Chondrocyte (in vitro differentiated cells): ENCODE measurements around the gene LKAAEAR1. TPM values are rescaled to one million over a fixed set of nuclear protein-coding genes. Genes with fewer than 3 reads are reported as not detected.
A peak's percentile ranks its signal among the peaks of the same experiment; 100 is the strongest.

ENCODE experiments used
- DNase-seq: peaks from one replicate; pipeline ENCODE4 v3.0.0; 2021; ENCODE audit warnings: mixed read lengths, low spot score
- H3K27ac Mint-ChIP-seq: one replicate; pipeline ENCODE4 v1.8.0; 2021; ENCODE audit warnings: mild to moderate bottlenecking, moderate library complexity, mixed read lengths; ENCODE audit not compliant: unreplicated experiment
- H3K27me3 Mint-ChIP-seq: 2 replicates; pipeline ENCODE4 v1.8.0; 2021; ENCODE audit warnings: low read depth, mixed read lengths
- H3K36me3 Mint-ChIP-seq: 2 replicates; pipeline ENCODE4 v1.8.0; 2021; ENCODE audit warnings: low read depth, mixed read lengths
- H3K4me1 Mint-ChIP-seq: 2 replicates; pipeline ENCODE4 v1.8.0; 2021; ENCODE audit warnings: low read depth, mild to moderate bottlenecking, mixed read lengths
- H3K4me3 Mint-ChIP-seq: one replicate; pipeline ENCODE4 v1.8.0; 2021; ENCODE audit warnings: mild to moderate bottlenecking, moderate library complexity, mixed read lengths; ENCODE audit not compliant: unreplicated experiment
- H3K9me3 Mint-ChIP-seq: 2 replicates; pipeline ENCODE4 v1.8.0; 2021; ENCODE audit warnings: low read depth, mixed read lengths
- CTCF ChIP-seq: fragments of 200-600 bp; sonication (generic); IDR thresholded peaks from 2 replicates; pipeline ENCODE4 v1.5.0; 2021; ENCODE audit warnings: antibody characterized with exemption, mild to moderate bottlenecking, moderate library complexity
- total RNA-seq: library from RNA; stranded (reverse); gene quantifications from 3 replicates; pipeline ENCODE4 v1.2.1, GENCODE V29; 2021

LKAAEAR1 gene
- total RNA-seq, 1 donor from 2014 or later = 0.55 TPM

- peaks cover 28% of the 10 kb centered on the region for H3K4me1 Mint-ChIP-seq
- TF ChIP-seq CTCF = no peak
- no peaks in the 10 kb centered on the region for H3K36me3 Mint-ChIP-seq
- H3K27ac Mint-ChIP-seq = no peak overlapping the region
- no peak overlapping the region for H3K4me3 Mint-ChIP-seq
- peaks cover 1% of the 10 kb centered on the region for H3K27me3 Mint-ChIP-seq
- H3K9me3 Mint-ChIP-seq = no peaks in the 10 kb centered on the region
- DNase-seq = no peak
Observed at GRCh38 chr20:64052326-64052722, 31.9 kb downstream of the LKAAEAR1 start.

GRCh38 chr20:64051561-64052325 is 32.5 kb downstream of the LKAAEAR1 start:
- Mint-ChIP-seq H3K27me3 (peaks cover 1% of the 10 kb centered on the region), H3K4me3 (no peak overlapping the region), H3K27ac (no peak overlapping the region), H3K9me3 (no peaks in the 10 kb centered on the region), H3K36me3 (no peaks in the 10 kb centered on the region), H3K4me1 (peaks cover 26% of the 10 kb centered on the region)
- no peak for TF ChIP-seq CTCF
- no peak for DNase-seq

GRCh38 chr20:64051033-64051452 is 33.2 kb downstream of the LKAAEAR1 start:
- TF ChIP-seq CTCF = no peak
- no peak overlapping the region for H3K4me3 Mint-ChIP-seq
- H3K27ac Mint-ChIP-seq = no peak overlapping the region
- no peak for DNase-seq
- peaks cover 1% of the 10 kb centered on the region for H3K27me3 Mint-ChIP-seq
- H3K36me3 Mint-ChIP-seq = no peaks in the 10 kb centered on the region
- peaks cover 26% of the 10 kb centered on the region for H3K4me1 Mint-ChIP-seq
- H3K9me3 Mint-ChIP-seq = no peaks in the 10 kb centered on the region

GRCh38 chr20:64050261-64051032 is 33.8 kb downstream of the LKAAEAR1 start:
- Mint-ChIP-seq H3K27ac (no peak overlapping the region), H3K4me1 (peaks cover 26% of the 10 kb centered on the region), H3K4me3 (no peak overlapping the region), H3K36me3 (no peaks in the 10 kb centered on the region), H3K27me3 (peaks cover 1% of the 10 kb centered on the region), H3K9me3 (no peaks in the 10 kb centered on the region)
- no peak for TF ChIP-seq CTCF
- no peak for DNase-seq

- H3K4me1 Mint-ChIP-seq = peaks cover 26% of the 10 kb centered on the region
- no peaks in the 10 kb centered on the region for H3K36me3 Mint-ChIP-seq
- no peaks in the 10 kb centered on the region for H3K9me3 Mint-ChIP-seq
- no peak overlapping the region for H3K27ac Mint-ChIP-seq
- no peak for TF ChIP-seq CTCF
- peak overlapping the region; percentile 56 for H3K4me3 Mint-ChIP-seq
- H3K27me3 Mint-ChIP-seq = peaks cover 1% of the 10 kb centered on the region
- DNase-seq = no peak
Observed at GRCh38 chr20:64049878-64050260, 34.3 kb downstream of the LKAAEAR1 start.
